ENCODE measurements around the gene OBSCN. TPM values are rescaled to one million over a fixed set of nuclear protein-coding genes. Genes with fewer than 3 reads are reported as not detected.
A peak's percentile ranks its signal among the peaks of the same experiment; 100 is the strongest.

Gene OBSCN
- total and polyA plus RNA-seq, 11 donors = 155 to 524 (median 354) TPM

GRCh38 chr1:228175316-228176023 lies 32.4 kb upstream of the OBSCN start:
- peaks cover 0 to 30% (median 8%) of the 10 kb centered on the region in 12 donors for H3K4me1 ChIP-seq
- ATAC-seq = no peak
- H3K9me3 ChIP-seq = no peaks in the 10 kb centered on the region
- H3K27me3 ChIP-seq = no peaks in the 10 kb centered on the region
- H3K4me3 ChIP-seq = no peak overlapping the region
- peak overlapping the region in 7 of 12 donors; percentile 31 to 76 (median 38) for H3K27ac ChIP-seq
- intact Hi-C loops (cut with DNase I) = loop anchor here in 1 of 10 donors (10.0 kb wide), 1 partner anchor 51 kb away; no protein-coding TSS in a partner anchor
- no peak for TF ChIP-seq CTCF (IDR thresholded peaks at IDR 0.05)
- no peak for TF ChIP-seq POLR2A (IDR thresholded peaks at IDR 0.05)
- DNase-seq = no peak
- 90 to 100% (median 92%) methylated on average over 5 to 18 of the region's 18 CpGs for WGBS, 4 donors
- H3K36me3 ChIP-seq = peaks cover 0 to 19% (median 6%) of the 10 kb centered on the region in 9 donors

GRCh38 chr1:228176024-228176395 lies 31.8 kb upstream of the OBSCN start:
- Histone ChIP-seq H3K4me1 (peaks cover 0 to 30% (median 8%) of the 10 kb centered on the region in 12 donors), H3K9me3 (no peaks in the 10 kb centered on the region), H3K27ac (peak overlapping the region in 9 of 12 donors; percentile 17 to 76 (median 38)), H3K4me3 (no peak overlapping the region), H3K27me3 (no peaks in the 10 kb centered on the region), H3K36me3 (peaks cover 0 to 19% (median 6%) of the 10 kb centered on the region in 9 donors)
- no peak for DNase-seq
- WGBS, 4 donors = 73 to 93% (median 83%) methylated on average over 4 of the region's 4 CpGs
- intact Hi-C loops (cut with DNase I) = loop anchor here in 1 of 10 donors (10.0 kb wide), 1 partner anchor 51 kb away; no protein-coding TSS in a partner anchor
- TF ChIP-seq CTCF (IDR thresholded peaks at IDR 0.05) (no peak), POLR2A (IDR thresholded peaks at IDR 0.05) (no peak)
- peak; percentile 20 to 65 (median 44) for ATAC-seq

- H3K9me3 ChIP-seq = no peaks in the 10 kb centered on the region
- no peak for TF ChIP-seq POLR2A (IDR thresholded peaks at IDR 0.05)
- no peak for TF ChIP-seq CTCF (IDR thresholded peaks at IDR 0.05)
- H3K27me3 ChIP-seq = no peaks in the 10 kb centered on the region
- 73 to 85% (median 80%) methylated on average over 19 of the region's 19 CpGs for WGBS, 4 donors
- H3K27ac ChIP-seq = peak overlapping the region in 9 of 12 donors; percentile 17 to 76 (median 38)
- peaks cover 0 to 30% (median 8%) of the 10 kb centered on the region in 12 donors for H3K4me1 ChIP-seq
- peaks cover 0 to 19% (median 6%) of the 10 kb centered on the region in 9 donors for H3K36me3 ChIP-seq
- peak; percentile 51 to 81 (median 68) for DNase-seq
- ATAC-seq = peak; percentile 80 to 89 (median 84)
- intact Hi-C loops (cut with DNase I) = loop anchor here in 1 of 10 donors (10.0 kb wide), 1 partner anchor 52 kb away; no protein-coding TSS in a partner anchor
- no peak overlapping the region for H3K4me3 ChIP-seq
Measured at GRCh38 chr1:228176461-228177182, 31.2 kb upstream of the OBSCN start.

GRCh38 chr1:228177183-228177475 lies 30.7 kb upstream of the OBSCN start:
- 73 to 88% (median 83%) methylated on average over 3 to 5 of the region's 5 CpGs for WGBS, 4 donors
- TF ChIP-seq CTCF (IDR thresholded peaks at IDR 0.05) (no peak), POLR2A (IDR thresholded peaks at IDR 0.05) (no peak)
- peaks cover 0 to 30% (median 8%) of the 10 kb centered on the region in 12 donors for H3K4me1 ChIP-seq

More at GRCh38 chr1:228177183-228177475, 30.7 kb upstream of the OBSCN start:
- ATAC-seq = no peak
- H3K27ac ChIP-seq = peak overlapping the region in 2 of 12 donors; percentile 61 to 76
- DNase-seq = no peak
- peaks cover 0 to 19% (median 6%) of the 10 kb centered on the region in 9 donors for H3K36me3 ChIP-seq
- H3K27me3 ChIP-seq = no peaks in the 10 kb centered on the region
- intact Hi-C loops (cut with DNase I) = loop anchor here in 1 of 10 donors (10.0 kb wide), 1 partner anchor 52 kb away; no protein-coding TSS in a partner anchor
- no peaks in the 10 kb centered on the region for H3K9me3 ChIP-seq
- no peak overlapping the region for H3K4me3 ChIP-seq

All from heart left ventricle (tissue), 16 donors.